Neural progenitor cell (in vitro differentiated cells): ENCODE data around the gene IL21R. TPM values are rescaled to one million over a fixed set of nuclear protein-coding genes. Genes with fewer than 3 reads are reported as not detected.

Source experiments
- DNase-seq: peaks from one replicate; pipeline ENCODE4 v3.0.0-alpha.2; 2016; ENCODE audit warnings: low spot score
- H2AFZ ChIP-seq: fragments of 200-600 bp; sonication (generic); replicated peaks from 2 replicates; pipeline ENCODE4 v1.6.1; 2016; ENCODE audit warnings: antibody characterized with exemption
- H3F3A ChIP-seq: fragments of 200-600 bp; sonication (generic); 2 replicates; pipeline ENCODE4 v1.6.1; 2016; ENCODE audit warnings: antibody characterized with exemption, low read depth
- H3K27ac ChIP-seq: fragments of 200-600 bp; sonication (generic); 2 replicates; pipeline ENCODE4 v1.5.1; 2016; ENCODE audit warnings: mild to moderate bottlenecking
- H3K27me3 ChIP-seq: fragments of 200-600 bp; sonication (generic); 2 replicates; pipeline ENCODE4 v1.6.1; 2016; ENCODE audit warnings: mild to moderate bottlenecking, moderate library complexity
- H3K36me3 ChIP-seq: fragments of 200-600 bp; sonication (generic); 2 replicates; pipeline ENCODE4 v1.5.1; 2016
- H3K4me1 ChIP-seq: fragments of 200-600 bp; sonication (generic); 2 replicates; pipeline ENCODE4 v1.6.1; 2016; ENCODE audit warnings: mixed run types
- H3K4me2 ChIP-seq: fragments of 200-600 bp; sonication (generic); 2 replicates; pipeline ENCODE4 v1.6.1; 2016
- H3K4me3 ChIP-seq: fragments of 200-600 bp; sonication (generic); 2 replicates; pipeline ENCODE4 v1.5.1; 2016
- H3K79me2 ChIP-seq: fragments of 200-600 bp; sonication (generic); 2 replicates; pipeline ENCODE4 v1.6.1; 2016; ENCODE audit warnings: low read depth
- H3K9ac ChIP-seq: fragments of 200-600 bp; sonication (generic); 2 replicates; pipeline ENCODE4 v1.6.1; 2016
- H3K9me3 ChIP-seq: fragments of 200-600 bp; sonication (generic); 2 replicates; pipeline ENCODE4 v1.5.1; 2016; ENCODE audit warnings: low read depth
- H4K20me1 ChIP-seq: fragments of 200-600 bp; sonication (generic); 2 replicates; pipeline ENCODE4 v1.6.1; 2016; ENCODE audit warnings: low read depth
- H3K27ac Mint-ChIP-seq: 3 replicates; pipeline ENCODE4 v1.8.0; 2021; ENCODE audit warnings: mixed read lengths
- H3K27me3 Mint-ChIP-seq: 2 replicates; pipeline ENCODE4 v1.8.0; 2022; ENCODE audit warnings: low read depth, mild to moderate bottlenecking, inconsistent platforms, moderate library complexity, mixed read lengths; ENCODE audit not compliant: insufficient read depth
- H3K36me3 Mint-ChIP-seq: 3 replicates; pipeline ENCODE4 v1.8.0; 2021; ENCODE audit warnings: mixed read lengths
- H3K4me1 Mint-ChIP-seq: 3 replicates; pipeline ENCODE4 v1.8.0; 2021; ENCODE audit warnings: mixed read lengths
- H3K4me3 Mint-ChIP-seq: 3 replicates; pipeline ENCODE4 v1.8.0; 2021; ENCODE audit warnings: mild to moderate bottlenecking, moderate library complexity, mixed read lengths
- H3K9me3 Mint-ChIP-seq: 3 replicates; pipeline ENCODE4 v1.8.0; 2020; ENCODE audit warnings: mixed read lengths
- EZH2 ChIP-seq: fragments of 200-600 bp; sonication (generic); IDR thresholded peaks from 2 replicates; pipeline ENCODE4 v1.6.1; 2017; ENCODE audit warnings: antibody characterized with exemption, mild to moderate bottlenecking, moderate library complexity
- EZH2phosphoT487 ChIP-seq: fragments of 200-600 bp; sonication (generic); IDR thresholded peaks from 2 replicates; pipeline ENCODE4 v1.6.1; 2017; ENCODE audit warnings: antibody characterized with exemption
- total RNA-seq: library from RNA; depleted of rRNA; stranded (reverse); fragments of >200 nt; gene quantifications from 2 replicates; pipeline ENCODE4 v1.2.3, GENCODE V29; 2015; ENCODE audit warnings: low replicate concordance
- TF ChIP-seq, protein P1 (sequence below): fragments of 200-600 bp; sonication (generic); IDR thresholded peaks from 2 replicates; pipeline ENCODE4 v1.5.1; 2017; ENCODE audit warnings: antibody characterized with exemption, mild to moderate bottlenecking

IL21R gene
- total RNA-seq, 1 donor from 2014 or later = not detected

DNA sequence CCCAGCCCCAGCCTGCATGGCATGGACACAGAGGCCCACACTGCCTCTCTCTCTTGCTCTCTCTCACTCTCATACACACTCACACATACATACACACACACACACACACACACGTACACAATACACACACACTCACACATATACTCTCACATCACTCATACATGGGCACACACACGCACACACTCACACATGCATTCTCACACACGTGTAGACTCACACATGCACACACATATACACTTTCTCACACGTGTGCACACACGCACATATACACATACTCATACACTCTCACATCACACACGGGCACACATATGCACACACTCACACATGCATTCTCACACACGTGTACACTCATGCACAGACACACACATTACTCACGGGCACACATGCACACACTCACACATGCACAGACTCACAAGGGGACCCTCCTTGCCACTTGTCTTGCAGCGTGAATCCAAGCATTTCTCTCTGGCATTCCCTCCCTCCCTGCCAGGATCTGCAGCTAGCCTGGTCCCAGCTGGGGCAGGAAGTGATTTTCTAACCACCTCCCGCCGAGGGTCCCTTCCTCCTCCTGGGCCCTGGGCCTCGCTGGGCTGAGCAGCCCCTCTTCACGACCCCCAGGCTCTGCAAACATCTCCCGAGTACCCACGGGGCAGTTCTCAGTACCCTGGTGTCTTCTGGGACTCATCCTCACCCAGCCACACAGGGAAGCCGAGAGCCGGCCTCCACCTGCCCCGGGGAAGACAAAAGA is 37.5 kb downstream of the IL21R start:
- H3K36me3 ChIP-seq = no peaks in the 10 kb centered on the region
- no peak overlapping the region for H2AFZ ChIP-seq
- H3K27ac Mint-ChIP-seq = no peak overlapping the region
- DNase-seq = no peak
- H3K36me3 Mint-ChIP-seq = no peaks in the 10 kb centered on the region
- no peak for TF ChIP-seq EZH2phosphoT487
- TF ChIP-seq EZH2 = no peak
- TF ChIP-seq, protein P1, sequence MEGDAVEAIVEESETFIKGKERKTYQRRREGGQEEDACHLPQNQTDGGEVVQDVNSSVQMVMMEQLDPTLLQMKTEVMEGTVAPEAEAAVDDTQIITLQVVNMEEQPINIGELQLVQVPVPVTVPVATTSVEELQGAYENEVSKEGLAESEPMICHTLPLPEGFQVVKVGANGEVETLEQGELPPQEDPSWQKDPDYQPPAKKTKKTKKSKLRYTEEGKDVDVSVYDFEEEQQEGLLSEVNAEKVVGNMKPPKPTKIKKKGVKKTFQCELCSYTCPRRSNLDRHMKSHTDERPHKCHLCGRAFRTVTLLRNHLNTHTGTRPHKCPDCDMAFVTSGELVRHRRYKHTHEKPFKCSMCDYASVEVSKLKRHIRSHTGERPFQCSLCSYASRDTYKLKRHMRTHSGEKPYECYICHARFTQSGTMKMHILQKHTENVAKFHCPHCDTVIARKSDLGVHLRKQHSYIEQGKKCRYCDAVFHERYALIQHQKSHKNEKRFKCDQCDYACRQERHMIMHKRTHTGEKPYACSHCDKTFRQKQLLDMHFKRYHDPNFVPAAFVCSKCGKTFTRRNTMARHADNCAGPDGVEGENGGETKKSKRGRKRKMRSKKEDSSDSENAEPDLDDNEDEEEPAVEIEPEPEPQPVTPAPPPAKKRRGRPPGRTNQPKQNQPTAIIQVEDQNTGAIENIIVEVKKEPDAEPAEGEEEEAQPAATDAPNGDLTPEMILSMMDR = no peak
- no peak overlapping the region for H3K4me3 Mint-ChIP-seq
- no peaks in the 10 kb centered on the region for H3K27me3 ChIP-seq
- no peaks in the 10 kb centered on the region for H3K9me3 ChIP-seq
- H3K9me3 Mint-ChIP-seq = peaks cover 3% of the 10 kb centered on the region
- no peaks in the 10 kb centered on the region for H3K4me1 ChIP-seq
- peaks cover 4% of the 10 kb centered on the region for H3K27me3 Mint-ChIP-seq
- no peak overlapping the region for H3K4me3 ChIP-seq
- H3K9ac ChIP-seq = no peak overlapping the region
- H3F3A ChIP-seq = no peaks in the 10 kb centered on the region
- H3K4me1 Mint-ChIP-seq = peaks cover 4% of the 10 kb centered on the region
- no peaks in the 10 kb centered on the region for H3K79me2 ChIP-seq
- no peak overlapping the region for H3K27ac ChIP-seq
- H3K4me2 ChIP-seq = no peak overlapping the region
- H4K20me1 ChIP-seq = no peaks in the 10 kb centered on the region

DNA sequence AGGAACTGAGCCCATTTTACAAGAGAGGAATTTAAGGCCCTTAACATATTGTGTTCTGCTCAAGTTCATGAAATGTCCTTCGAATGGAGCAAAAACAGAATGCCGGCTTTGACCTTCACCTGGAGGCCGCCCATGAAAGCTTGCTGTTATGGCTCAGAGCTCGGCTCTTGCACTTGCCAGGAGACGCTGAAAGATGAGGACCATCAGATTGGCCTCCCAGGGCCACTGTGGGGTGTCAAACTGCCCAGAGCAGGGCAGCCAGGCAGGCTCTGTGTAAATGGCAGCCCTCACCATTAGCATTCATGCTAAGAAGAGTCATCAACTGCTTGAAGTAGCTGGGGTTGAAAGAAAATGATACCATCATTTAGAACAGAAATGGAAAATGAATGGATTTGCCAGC is 39.3 kb downstream of the IL21R start:
- no peak overlapping the region for H3K9ac ChIP-seq
- no peak for DNase-seq
- no peak overlapping the region for H3K27ac Mint-ChIP-seq

DNA sequence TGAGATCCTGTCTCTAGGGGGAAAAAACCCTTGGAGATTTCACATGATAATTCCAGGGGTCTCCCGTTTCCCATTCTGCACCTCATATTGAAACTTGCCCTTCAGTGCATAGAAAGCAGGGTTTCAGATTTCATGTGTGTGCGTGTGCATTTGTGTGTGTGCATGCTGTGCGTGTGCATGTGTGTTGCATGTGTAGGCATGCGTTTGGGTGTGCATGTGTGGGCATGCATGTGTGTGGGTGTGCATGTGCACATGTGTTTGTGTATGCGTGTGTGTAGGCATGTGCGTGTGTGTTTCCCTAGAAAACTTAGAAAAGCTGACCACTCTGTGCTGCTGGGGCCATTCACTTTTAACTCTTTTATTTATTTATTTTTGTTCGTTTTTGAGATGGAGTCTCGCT is 40.0 kb downstream of the IL21R start:
- no peaks in the 10 kb centered on the region for H3K36me3 Mint-ChIP-seq
- DNase-seq = no peak
- TF ChIP-seq EZH2 = no peak
- no peak for TF ChIP-seq EZH2phosphoT487
- TF ChIP-seq, protein P1 = no peak
- H3K4me3 ChIP-seq = no peak overlapping the region
- H3K79me2 ChIP-seq = no peaks in the 10 kb centered on the region
- peaks cover 8% of the 10 kb centered on the region for H3K9me3 Mint-ChIP-seq
- H3K9me3 ChIP-seq = no peaks in the 10 kb centered on the region
- H4K20me1 ChIP-seq = no peaks in the 10 kb centered on the region
- no peak overlapping the region for H3K4me2 ChIP-seq
- no peaks in the 10 kb centered on the region for H3K36me3 ChIP-seq
- no peak overlapping the region for H2AFZ ChIP-seq
- H3K9ac ChIP-seq = no peak overlapping the region
- H3K27ac ChIP-seq = no peak overlapping the region
- peaks cover 4% of the 10 kb centered on the region for H3K4me1 Mint-ChIP-seq
- no peaks in the 10 kb centered on the region for H3K4me1 ChIP-seq
- no peak overlapping the region for H3K27ac Mint-ChIP-seq
- H3F3A ChIP-seq = no peaks in the 10 kb centered on the region
- peaks cover 7% of the 10 kb centered on the region for H3K27me3 Mint-ChIP-seq
- H3K4me3 Mint-ChIP-seq = no peak overlapping the region
- no peaks in the 10 kb centered on the region for H3K27me3 ChIP-seq

More for the DNA sequence above, 39.3 kb downstream of the IL21R start:
- Mint-ChIP-seq H3K4me1 (peaks cover 4% of the 10 kb centered on the region), H3K36me3 (no peaks in the 10 kb centered on the region), H3K27me3 (peaks cover 6% of the 10 kb centered on the region), H3K4me3 (no peak overlapping the region), H3K9me3 (peaks cover 8% of the 10 kb centered on the region)
- Histone ChIP-seq H3K9me3 (no peaks in the 10 kb centered on the region), H4K20me1 (no peaks in the 10 kb centered on the region), H3K27me3 (no peaks in the 10 kb centered on the region), H3K4me1 (no peaks in the 10 kb centered on the region), H3K27ac (no peak overlapping the region), H3K36me3 (no peaks in the 10 kb centered on the region), H3K4me3 (no peak overlapping the region), H2AFZ (no peak overlapping the region), H3K79me2 (no peaks in the 10 kb centered on the region), H3F3A (no peaks in the 10 kb centered on the region), H3K4me2 (no peak overlapping the region)
- TF ChIP-seq EZH2 (no peak), EZH2phosphoT487 (no peak)
- TF ChIP-seq, protein P1 = no peak
